Loucy (cell line): ENCODE results near the gene XPC.

Experiments
- H2AFZ ChIP-seq: fragments of 200-600 bp; sonication (generic); 2 replicates; pipeline ENCODE4 v1.6.0; 2016; ENCODE audit warnings: antibody characterized with exemption, mild to moderate bottlenecking, low read length, moderate library complexity
- H3F3A ChIP-seq: fragments of 200-600 bp; 2 replicates; pipeline ENCODE4 v1.6.0; 2016; ENCODE audit warnings: antibody characterized with exemption, low read depth, mild to moderate bottlenecking
- H3K27me3 ChIP-seq: fragments of 200-600 bp; sonication (generic); 2 replicates; pipeline ENCODE4 v1.6.1; 2014; ENCODE audit warnings: low read length, mild to moderate bottlenecking; ENCODE audit not compliant: insufficient read depth, poor library complexity, severe bottlenecking
- H3K36me3 ChIP-seq: fragments of 200-600 bp; sonication (generic); 2 replicates; pipeline ENCODE4 v1.6.1; 2016; ENCODE audit warnings: low read length; ENCODE audit not compliant: insufficient read depth
- H3K4me1 ChIP-seq: fragments of 200-600 bp; sonication (generic); 2 replicates; pipeline ENCODE4 v1.5.1; 2014; ENCODE audit warnings: low read length, mild to moderate bottlenecking; ENCODE audit not compliant: insufficient read depth, poor library complexity, severe bottlenecking
- H3K4me2 ChIP-seq: fragments of 200-600 bp; sonication (generic); 2 replicates; pipeline ENCODE4 v1.6.0; 2014; ENCODE audit warnings: antibody characterized with exemption, low read length, low read depth, mild to moderate bottlenecking; ENCODE audit not compliant: poor library complexity, severe bottlenecking
- H3K4me3 ChIP-seq: fragments of 200-600 bp; sonication (generic); 2 replicates; pipeline ENCODE4 v1.5.1; 2014; ENCODE audit warnings: low read length, mild to moderate bottlenecking, mixed read lengths; ENCODE audit not compliant: poor library complexity, severe bottlenecking
- H3K79me2 ChIP-seq: fragments of 200-600 bp; sonication (generic); 2 replicates; pipeline ENCODE4 v1.6.1; 2014; ENCODE audit warnings: low read length; ENCODE audit not compliant: insufficient read depth
- H3K9ac ChIP-seq: fragments of 200-600 bp; sonication (generic); 2 replicates; pipeline ENCODE4 v1.6.0; 2014; ENCODE audit warnings: mild to moderate bottlenecking, low read depth, low read length, moderate library complexity; ENCODE audit not compliant: poor library complexity, severe bottlenecking
- H3K9me2 ChIP-seq: fragments of 200-600 bp; sonication (generic); replicated peaks from 2 replicates; pipeline ENCODE4 v1.6.1; 2016; ENCODE audit warnings: low read depth, low read length, mixed read lengths
- H3K9me3 ChIP-seq: fragments of 200-600 bp; sonication (generic); 2 replicates; pipeline ENCODE4 v1.6.1; 2014; ENCODE audit warnings: mild to moderate bottlenecking, antibody characterized with exemption, low read length, low read depth; ENCODE audit not compliant: insufficient read depth
- H4K20me1 ChIP-seq: fragments of 200-600 bp; sonication (generic); 2 replicates; pipeline ENCODE4 v1.6.0; 2014; ENCODE audit warnings: antibody characterized with exemption, low read length, mild to moderate bottlenecking; ENCODE audit not compliant: insufficient read depth, poor library complexity, severe bottlenecking
- EZH2phosphoT487 ChIP-seq: fragments of 200-600 bp; IDR thresholded peaks from 2 replicates; pipeline ENCODE4 v1.6.1; 2018; ENCODE audit warnings: antibody characterized with exemption, mild to moderate bottlenecking, moderate library complexity, borderline replicate concordance
- TF ChIP-seq, protein P1 (sequence below): fragments of 200-600 bp; sonication (generic); conservative IDR thresholded peaks from 2 replicates; pipeline ENCODE4 v1.5.1; 2014; ENCODE audit warnings: mild to moderate bottlenecking, antibody characterized with exemption, low read length

XPC gene

DNA sequence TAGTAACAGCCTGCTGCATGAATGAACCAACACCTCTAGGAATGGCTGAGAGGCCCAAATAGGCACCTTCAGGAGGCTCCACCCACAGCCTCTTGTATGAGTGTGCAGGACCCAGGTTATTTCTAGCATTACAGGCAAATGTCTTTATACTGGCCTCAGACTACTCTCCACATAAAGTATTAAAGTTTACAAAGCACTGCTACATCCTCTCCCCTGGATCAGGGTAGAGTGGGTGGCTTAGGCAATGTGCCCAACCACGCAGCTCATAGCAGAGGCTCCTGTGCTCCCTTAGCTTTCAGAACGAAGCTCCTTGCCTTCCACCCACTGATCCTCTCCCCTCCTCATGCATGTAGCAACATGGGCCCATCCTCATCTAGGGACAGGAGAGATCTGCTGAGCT, 37.3 kb downstream of the XPC start:
- H3K9ac ChIP-seq: no peak overlapping the region
- no peak overlapping the region for H2AFZ ChIP-seq
- no peaks in the 10 kb centered on the region for H3K79me2 ChIP-seq
- H3K27me3 ChIP-seq: no peaks in the 10 kb centered on the region
- H3K9me2 ChIP-seq: no peaks in the 10 kb centered on the region
- no peak for TF ChIP-seq EZH2phosphoT487
- TF ChIP-seq, protein P1, sequence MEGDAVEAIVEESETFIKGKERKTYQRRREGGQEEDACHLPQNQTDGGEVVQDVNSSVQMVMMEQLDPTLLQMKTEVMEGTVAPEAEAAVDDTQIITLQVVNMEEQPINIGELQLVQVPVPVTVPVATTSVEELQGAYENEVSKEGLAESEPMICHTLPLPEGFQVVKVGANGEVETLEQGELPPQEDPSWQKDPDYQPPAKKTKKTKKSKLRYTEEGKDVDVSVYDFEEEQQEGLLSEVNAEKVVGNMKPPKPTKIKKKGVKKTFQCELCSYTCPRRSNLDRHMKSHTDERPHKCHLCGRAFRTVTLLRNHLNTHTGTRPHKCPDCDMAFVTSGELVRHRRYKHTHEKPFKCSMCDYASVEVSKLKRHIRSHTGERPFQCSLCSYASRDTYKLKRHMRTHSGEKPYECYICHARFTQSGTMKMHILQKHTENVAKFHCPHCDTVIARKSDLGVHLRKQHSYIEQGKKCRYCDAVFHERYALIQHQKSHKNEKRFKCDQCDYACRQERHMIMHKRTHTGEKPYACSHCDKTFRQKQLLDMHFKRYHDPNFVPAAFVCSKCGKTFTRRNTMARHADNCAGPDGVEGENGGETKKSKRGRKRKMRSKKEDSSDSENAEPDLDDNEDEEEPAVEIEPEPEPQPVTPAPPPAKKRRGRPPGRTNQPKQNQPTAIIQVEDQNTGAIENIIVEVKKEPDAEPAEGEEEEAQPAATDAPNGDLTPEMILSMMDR: no peak
- H3K4me3 ChIP-seq: no peak overlapping the region
- peaks cover 6% of the 10 kb centered on the region for H4K20me1 ChIP-seq
- no peak overlapping the region for H3K4me2 ChIP-seq
- no peaks in the 10 kb centered on the region for H3K9me3 ChIP-seq
- peaks cover 12% of the 10 kb centered on the region for H3K4me1 ChIP-seq
- peaks cover 5% of the 10 kb centered on the region; the same call in 1 of the 2 replicates for H3K36me3 ChIP-seq
- no peaks in the 10 kb centered on the region for H3F3A ChIP-seq

DNA sequence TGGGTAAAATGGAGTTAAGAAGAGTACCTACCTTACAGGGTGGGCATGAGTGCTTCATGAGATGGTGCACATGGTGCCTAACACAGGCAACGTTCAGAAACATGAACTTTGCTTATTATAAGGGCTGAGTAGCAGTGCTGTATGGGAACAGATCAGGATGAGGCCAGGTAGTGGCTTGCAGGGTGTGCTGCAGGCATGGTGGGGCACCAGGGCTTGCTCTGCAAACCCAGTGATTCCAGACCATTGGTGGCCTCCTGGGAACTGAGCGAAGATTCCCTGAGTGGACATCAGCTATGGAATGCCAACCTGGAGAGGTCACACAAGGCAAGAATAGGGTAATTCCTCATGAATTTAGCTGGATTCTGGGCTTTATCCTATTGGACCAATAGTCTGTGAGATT, 37.7 kb downstream of the XPC start:
- no peak overlapping the region for H3K4me3 ChIP-seq
- peaks cover 6% of the 10 kb centered on the region for H4K20me1 ChIP-seq
- H2AFZ ChIP-seq: no peak overlapping the region
- H3K36me3 ChIP-seq: peaks cover 6% of the 10 kb centered on the region; the same call in 1 of the 2 replicates
- H3K9ac ChIP-seq: no peak overlapping the region
- TF ChIP-seq, protein P1: no peak
- no peak for TF ChIP-seq EZH2phosphoT487
- no peaks in the 10 kb centered on the region for H3K9me2 ChIP-seq
- peaks cover 12% of the 10 kb centered on the region for H3K4me1 ChIP-seq
- no peak overlapping the region for H3K4me2 ChIP-seq
- no peaks in the 10 kb centered on the region for H3F3A ChIP-seq
- H3K27me3 ChIP-seq: no peaks in the 10 kb centered on the region
- H3K9me3 ChIP-seq: no peaks in the 10 kb centered on the region
- H3K79me2 ChIP-seq: no peaks in the 10 kb centered on the region

DNA sequence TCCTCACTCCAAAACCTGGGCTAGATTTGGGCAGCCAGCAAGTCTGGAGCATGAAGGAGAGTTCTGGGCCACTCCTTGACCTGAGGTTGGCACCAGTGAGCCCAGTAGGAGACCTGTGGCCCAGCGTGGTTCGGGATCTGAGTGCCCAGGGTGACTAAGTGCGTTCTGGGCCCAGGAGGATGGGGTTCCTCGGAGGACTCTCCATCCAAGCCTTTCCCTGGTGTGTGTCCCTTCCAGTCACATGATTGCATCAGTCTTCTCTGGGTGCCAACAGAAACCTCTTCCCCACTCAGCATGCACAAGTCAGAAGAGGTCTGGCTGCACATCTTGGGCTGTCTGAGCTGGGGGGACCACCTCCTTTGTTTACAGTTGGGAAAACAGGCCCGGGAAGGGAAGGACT, 38.6 kb downstream of the XPC start:
- H4K20me1 ChIP-seq: peaks cover 2% of the 10 kb centered on the region
- H3K9me2 ChIP-seq: no peaks in the 10 kb centered on the region
- peaks cover 14% of the 10 kb centered on the region; the same call in 1 of the 2 replicates for H3K36me3 ChIP-seq
- H3K79me2 ChIP-seq: no peaks in the 10 kb centered on the region
- no peak overlapping the region for H3K9ac ChIP-seq
- no peaks in the 10 kb centered on the region for H3K27me3 ChIP-seq
- no peak overlapping the region for H3K4me3 ChIP-seq
- no peaks in the 10 kb centered on the region for H3F3A ChIP-seq
- TF ChIP-seq EZH2phosphoT487: no peak
- TF ChIP-seq, protein P1: no peak
- H3K4me2 ChIP-seq: no peak overlapping the region
- no peaks in the 10 kb centered on the region for H3K9me3 ChIP-seq
- H3K4me1 ChIP-seq: peaks cover 10% of the 10 kb centered on the region
- H2AFZ ChIP-seq: no peak overlapping the region
